ENCODE results near the gene C16orf78.

Gene C16orf78

GRCh38 chr16:49398761-49399160, 25.2 kb downstream of the C16orf78 start:
- Histone ChIP-seq H3K36me3 (ENCODE audit: control insufficient read depth, insufficient read depth, low read length) (no peaks in the 10 kb centered on the region), H3K27me3 (replicated peaks; ENCODE audit: control insufficient read depth, insufficient read depth, low read length) (no peaks in the 10 kb centered on the region), H3K4me3 (replicated peaks; ENCODE audit: low read depth, low read length) (no peak overlapping the region)
- no peak for TF ChIP-seq CTCF (IDR thresholded peaks at IDR 0.05; ENCODE audit: insufficient read depth, low read length, poor library complexity, severe bottlenecking)
- DNase-seq (ENCODE audit: extremely low read depth, insufficient read length): no peak

- H3K27me3 ChIP-seq (replicated peaks; ENCODE audit: control insufficient read depth, insufficient read depth, low read length): no peaks in the 10 kb centered on the region
- no peak overlapping the region for H3K4me3 ChIP-seq (replicated peaks; ENCODE audit: low read depth, low read length)
- DNase-seq (ENCODE audit: extremely low read depth, insufficient read length): peak; percentile 65
- H3K36me3 ChIP-seq (ENCODE audit: control insufficient read depth, insufficient read depth, low read length): no peaks in the 10 kb centered on the region
- no peak for TF ChIP-seq CTCF (IDR thresholded peaks at IDR 0.05; ENCODE audit: insufficient read depth, low read length, poor library complexity, severe bottlenecking)
Observed at GRCh38 chr16:49399594-49400364, 26.2 kb downstream of the C16orf78 start.

GRCh38 chr16:49400611-49401010, 27.0 kb downstream of the C16orf78 start:
- DNase-seq (ENCODE audit: extremely low read depth, insufficient read length): no peak
- no peaks in the 10 kb centered on the region for H3K27me3 ChIP-seq (replicated peaks; ENCODE audit: control insufficient read depth, insufficient read depth, low read length)
- no peak overlapping the region for H3K4me3 ChIP-seq (replicated peaks; ENCODE audit: low read depth, low read length)
- no peaks in the 10 kb centered on the region for H3K36me3 ChIP-seq (ENCODE audit: control insufficient read depth, insufficient read depth, low read length)
- TF ChIP-seq CTCF (IDR thresholded peaks at IDR 0.05; ENCODE audit: insufficient read depth, low read length, poor library complexity, severe bottlenecking): no peak

GRCh38 chr16:49405123-49405522, 31.5 kb downstream of the C16orf78 start:
- no peak for TF ChIP-seq CTCF (IDR thresholded peaks at IDR 0.05; ENCODE audit: insufficient read depth, low read length, poor library complexity, severe bottlenecking)
- H3K27me3 ChIP-seq (replicated peaks; ENCODE audit: control insufficient read depth, insufficient read depth, low read length): no peaks in the 10 kb centered on the region
- no peak for DNase-seq (ENCODE audit: extremely low read depth, insufficient read length)
- no peaks in the 10 kb centered on the region for H3K36me3 ChIP-seq (ENCODE audit: control insufficient read depth, insufficient read depth, low read length)
- H3K4me3 ChIP-seq (replicated peaks; ENCODE audit: low read depth, low read length): no peak overlapping the region

GRCh38 chr16:49405530-49405929, 31.9 kb downstream of the C16orf78 start:
- DNase-seq (ENCODE audit: extremely low read depth, insufficient read length): no peak
- Histone ChIP-seq H3K36me3 (ENCODE audit: control insufficient read depth, insufficient read depth, low read length) (no peaks in the 10 kb centered on the region), H3K27me3 (replicated peaks; ENCODE audit: control insufficient read depth, insufficient read depth, low read length) (no peaks in the 10 kb centered on the region), H3K4me3 (replicated peaks; ENCODE audit: low read depth, low read length) (no peak overlapping the region)
- no peak for TF ChIP-seq CTCF (IDR thresholded peaks at IDR 0.05; ENCODE audit: insufficient read depth, low read length, poor library complexity, severe bottlenecking)

Data from GM06990 (cell line).